Muscle of leg (tissue), 11 donors: ENCODE measurements around the gene F10. TPM values are rescaled to one million over a fixed set of nuclear protein-coding genes. Genes with fewer than 3 reads are reported as not detected.

Experiments used
- DNase-seq: peaks from one replicate; pipeline ENCODE4 v3.0.0; 2013
- H3K27ac ChIP-seq: one replicate; pipeline ENCODE4 v1.5.1; 2013; ENCODE audit warnings: mild to moderate bottlenecking, low read length, control low read depth
- H3K27me3 ChIP-seq: one replicate; pipeline ENCODE4 v1.6.1; 2013; ENCODE audit warnings: low read length; ENCODE audit not compliant: control insufficient read depth, insufficient read depth
- H3K36me3 ChIP-seq: one replicate; pipeline ENCODE4 v1.6.1; 2013; ENCODE audit warnings: low read length; ENCODE audit not compliant: control insufficient read depth, insufficient read depth
- H3K4me1 ChIP-seq: one replicate; pipeline ENCODE4 v1.6.1; 2013; ENCODE audit warnings: low read length; ENCODE audit not compliant: control insufficient read depth, insufficient read depth
- H3K4me3 ChIP-seq: one replicate; pipeline ENCODE4 v1.5.1; 2013; ENCODE audit warnings: low read length, control low read depth
- H3K9me3 ChIP-seq: replicated peaks from 2 replicates; pipeline ENCODE4 v1.6.1; 2013; ENCODE audit warnings: low read depth, low read length; ENCODE audit not compliant: control insufficient read depth
- WGBS: methylation state at CpG from one replicate; pipeline ENCODE4 v1.1.5; 2013; ENCODE audit warnings: missing lambda C conversion rate; ENCODE audit not compliant: insufficient coverage; 5-methylcytosine and 5-hydroxymethylcytosine counted together
- polyA plus RNA-seq, 8 donors: library from polyadenylated mRNA; unstranded; fragments of 120-200 nt; gene quantifications; one replicate each; pipeline versions ENCODE4 v1.2.1 to v1.2.3, GENCODE V29; 2013; ENCODE audit warnings: inconsistent platforms in 1 of 8, low replicate concordance in 1 of 8; ENCODE audit not compliant: insufficient read length in 8 of 8, insufficient read depth in 1 of 8
- total RNA-seq: library from RNA; stranded (reverse); fragments of 120-200 nt; gene quantifications from one replicate; pipeline ENCODE4 v1.2.4, GENCODE V29; 2013

The F10 gene
- total and polyA plus RNA-seq, 9 donors, result 6.7 to 41.0 (median 14.8) TPM

GRCh38 chr13:113123226-113124201, 915 bp downstream of the F10 start:
- Histone ChIP-seq H3K27ac (peak overlapping the region; percentile 79), H3K4me1 (peaks cover 33% of the 10 kb centered on the region), H3K36me3 (no peaks in the 10 kb centered on the region), H3K9me3 (no peaks in the 10 kb centered on the region), H3K27me3 (peaks cover 4% of the 10 kb centered on the region), H3K4me3 (peak overlapping the region; percentile 7)
- WGBS, result 58% methylated on average over 19 of the region's 29 CpGs
- peak; percentile 58 for DNase-seq

GRCh38 chr13:113124211-113124970, 1.8 kb downstream of the F10 start:
- DNase-seq, result peak; percentile 56
- Histone ChIP-seq H3K4me1 (peaks cover 33% of the 10 kb centered on the region), H3K27me3 (peaks cover 7% of the 10 kb centered on the region), H3K36me3 (no peaks in the 10 kb centered on the region), H3K27ac (no peak overlapping the region), H3K9me3 (no peaks in the 10 kb centered on the region), H3K4me3 (no peak overlapping the region)
- WGBS, result 69% methylated on average over 15 of the region's 19 CpGs

- Histone ChIP-seq H3K4me1 (peaks cover 39% of the 10 kb centered on the region), H3K9me3 (no peaks in the 10 kb centered on the region), H3K27ac (no peak overlapping the region), H3K27me3 (peaks cover 17% of the 10 kb centered on the region), H3K36me3 (no peaks in the 10 kb centered on the region), H3K4me3 (no peak overlapping the region)
- 89% methylated on average over 17 of the region's 19 CpGs for WGBS
- no peak for DNase-seq
Observed at GRCh38 chr13:113125506-113126264, 3.1 kb downstream of the F10 start.

- Histone ChIP-seq H3K4me1 (peaks cover 37% of the 10 kb centered on the region), H3K27ac (no peak overlapping the region), H3K36me3 (no peaks in the 10 kb centered on the region), H3K9me3 (no peaks in the 10 kb centered on the region), H3K27me3 (peaks cover 19% of the 10 kb centered on the region), H3K4me3 (no peak overlapping the region)
- 87% methylated on average over 15 of the region's 18 CpGs for WGBS
- DNase-seq, result no peak
Observed at GRCh38 chr13:113126265-113127150, 3.9 kb downstream of the F10 start.

GRCh38 chr13:113129480-113129879, 6.9 kb downstream of the F10 start:
- no peak overlapping the region for H3K27ac ChIP-seq
- H3K36me3 ChIP-seq, result no peaks in the 10 kb centered on the region
- H3K9me3 ChIP-seq, result no peaks in the 10 kb centered on the region
- WGBS, result 49% methylated on average over 26 of the region's 27 CpGs
- H3K4me3 ChIP-seq, result peak overlapping the region; percentile 37
- H3K4me1 ChIP-seq, result peaks cover 9% of the 10 kb centered on the region
- no peak for DNase-seq
- peaks cover 19% of the 10 kb centered on the region for H3K27me3 ChIP-seq

GRCh38 chr13:113129921-113130750, 7.5 kb downstream of the F10 start:
- Histone ChIP-seq H3K36me3 (no peaks in the 10 kb centered on the region), H3K4me3 (peak overlapping the region; percentile 37), H3K4me1 (peaks cover 6% of the 10 kb centered on the region), H3K27me3 (peaks cover 19% of the 10 kb centered on the region), H3K27ac (no peak overlapping the region), H3K9me3 (no peaks in the 10 kb centered on the region)
- 27% methylated on average over 55 of the region's 60 CpGs for WGBS
- no peak for DNase-seq

GRCh38 chr13:113135281-113135760, 12.7 kb downstream of the F10 start:
- peaks cover 3% of the 10 kb centered on the region for H3K27me3 ChIP-seq
- no peaks in the 10 kb centered on the region for H3K4me1 ChIP-seq
- no peak overlapping the region for H3K4me3 ChIP-seq
- H3K27ac ChIP-seq, result no peak overlapping the region
- WGBS, result 100% methylated on average over 1 of the region's 2 CpGs
- H3K36me3 ChIP-seq, result no peaks in the 10 kb centered on the region
- no peaks in the 10 kb centered on the region for H3K9me3 ChIP-seq
- DNase-seq, result no peak

- no peak for DNase-seq
- H3K27me3 ChIP-seq, result no peaks in the 10 kb centered on the region
- H3K9me3 ChIP-seq, result no peaks in the 10 kb centered on the region
- WGBS, result 80% methylated on average over 10 of the region's 11 CpGs
- no peak overlapping the region for H3K4me3 ChIP-seq
- no peaks in the 10 kb centered on the region for H3K36me3 ChIP-seq
- no peak overlapping the region for H3K27ac ChIP-seq
- H3K4me1 ChIP-seq, result no peaks in the 10 kb centered on the region
Observed at GRCh38 chr13:113137691-113138298, 15.2 kb downstream of the F10 start.
